ENCODE data around the gene CLDN16. TPM values are rescaled to one million over a fixed set of nuclear protein-coding genes. Genes with fewer than 3 reads are reported as not detected.

CLDN16 gene
- polyA plus RNA-seq, 3 donors = not detected

DNA sequence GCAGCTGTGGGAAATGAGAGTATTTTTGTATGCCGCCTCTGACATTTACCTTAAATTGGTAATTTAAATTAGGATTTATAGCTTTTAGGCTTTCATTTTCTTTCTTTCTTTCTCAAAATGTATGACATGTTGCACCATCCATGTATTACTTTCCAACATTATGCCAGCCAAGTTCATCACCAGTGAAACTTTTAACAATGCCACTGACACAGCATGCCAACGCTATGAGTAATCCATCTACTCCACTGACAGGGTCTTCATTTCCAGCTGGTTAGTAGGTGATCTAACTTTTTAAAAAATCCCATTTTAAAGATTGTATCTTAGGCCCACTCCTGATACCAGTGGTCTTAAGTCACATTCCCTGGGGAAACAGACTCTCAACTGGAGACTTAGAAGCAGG is 21.8 kb upstream of the CLDN16 start:
- TF ChIP-seq, protein P1, sequence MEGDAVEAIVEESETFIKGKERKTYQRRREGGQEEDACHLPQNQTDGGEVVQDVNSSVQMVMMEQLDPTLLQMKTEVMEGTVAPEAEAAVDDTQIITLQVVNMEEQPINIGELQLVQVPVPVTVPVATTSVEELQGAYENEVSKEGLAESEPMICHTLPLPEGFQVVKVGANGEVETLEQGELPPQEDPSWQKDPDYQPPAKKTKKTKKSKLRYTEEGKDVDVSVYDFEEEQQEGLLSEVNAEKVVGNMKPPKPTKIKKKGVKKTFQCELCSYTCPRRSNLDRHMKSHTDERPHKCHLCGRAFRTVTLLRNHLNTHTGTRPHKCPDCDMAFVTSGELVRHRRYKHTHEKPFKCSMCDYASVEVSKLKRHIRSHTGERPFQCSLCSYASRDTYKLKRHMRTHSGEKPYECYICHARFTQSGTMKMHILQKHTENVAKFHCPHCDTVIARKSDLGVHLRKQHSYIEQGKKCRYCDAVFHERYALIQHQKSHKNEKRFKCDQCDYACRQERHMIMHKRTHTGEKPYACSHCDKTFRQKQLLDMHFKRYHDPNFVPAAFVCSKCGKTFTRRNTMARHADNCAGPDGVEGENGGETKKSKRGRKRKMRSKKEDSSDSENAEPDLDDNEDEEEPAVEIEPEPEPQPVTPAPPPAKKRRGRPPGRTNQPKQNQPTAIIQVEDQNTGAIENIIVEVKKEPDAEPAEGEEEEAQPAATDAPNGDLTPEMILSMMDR (IDR thresholded peaks at IDR 0.05) = no peak
- H3K79me2 ChIP-seq (ENCODE audit: insufficient read depth, low read length) = no peaks in the 10 kb centered on the region
- Mint-ChIP-seq H3K27ac (no peak overlapping the region), H3K36me3 (no peaks in the 10 kb centered on the region), H3K4me1 (no peaks in the 10 kb centered on the region), H3K4me3 (no peak overlapping the region), H3K27me3 (ENCODE audit: low read depth in 3 of 3) (peaks cover 0 to 1% (median 1%) of the 10 kb centered on the region in 3 donors), H3K9me3 (peaks cover 0 to 2% (median 0%) of the 10 kb centered on the region in 7 donors)
- no peak for DNase-seq
- no peak overlapping the region for H3K9ac ChIP-seq (ENCODE audit: insufficient read depth, low read length, poor library complexity, severe bottlenecking)
- no peaks in the 10 kb centered on the region for H3K9me3 ChIP-seq (replicated peaks in 1 of 2; ENCODE audit: control insufficient read depth in 1 of 2, insufficient read depth in 1 of 2, low read length in 2 of 2)
- no peak overlapping the region for H3K4me3 ChIP-seq (replicated peaks in 1 of 3; ENCODE audit: low read depth in 2 of 3, low read length in 3 of 3)
- H3K4me2 ChIP-seq (replicated peaks; ENCODE audit: extremely low read depth, low read length, poor library complexity, severe bottlenecking) = no peak overlapping the region
- H3K27ac ChIP-seq (ENCODE audit: low read depth in 1 of 2, low read length in 2 of 2) = no peak overlapping the region
- intact Hi-C loops (cut with micrococcal nuclease) = no loop called here
- no CpG with 5 or more reads among the region's 2 CpGs for WGBS (ENCODE audit: insufficient coverage)
- H3K36me3 ChIP-seq (replicated peaks in 1 of 2; ENCODE audit: control insufficient read depth in 1 of 2, insufficient read depth in 2 of 2, low read length in 2 of 2) = no peaks in the 10 kb centered on the region
- H3K4me1 ChIP-seq (ENCODE audit: control insufficient read depth in 1 of 2, insufficient read depth in 2 of 2, low read length in 2 of 2) = no peaks in the 10 kb centered on the region
- no peaks in the 10 kb centered on the region for H4K20me1 ChIP-seq (ENCODE audit: insufficient read depth, low read length)
- no peak overlapping the region for H2AFZ ChIP-seq (ENCODE audit: insufficient read depth, low read depth, low read length, poor library complexity, severe bottlenecking)
- H3K27me3 ChIP-seq (ENCODE audit: control insufficient read depth in 2 of 2, insufficient read depth in 2 of 2, low read length in 2 of 2) = no peaks in the 10 kb centered on the region

- H4K20me1 ChIP-seq (ENCODE audit: insufficient read depth, low read length) = no peaks in the 10 kb centered on the region
- Mint-ChIP-seq H3K4me3 (no peak overlapping the region), H3K4me1 (no peaks in the 10 kb centered on the region), H3K27ac (no peak overlapping the region), H3K36me3 (no peaks in the 10 kb centered on the region), H3K27me3 (ENCODE audit: low read depth in 3 of 3) (peaks cover 0 to 1% (median 0%) of the 10 kb centered on the region in 3 donors), H3K9me3 (peaks cover 0 to 2% (median 0%) of the 10 kb centered on the region in 7 donors)
- TF ChIP-seq, protein P1 (IDR thresholded peaks at IDR 0.05) = no peak
- intact Hi-C loops (cut with micrococcal nuclease) = no loop called here
- H3K79me2 ChIP-seq (ENCODE audit: insufficient read depth, low read length) = no peaks in the 10 kb centered on the region
- no peak overlapping the region for H3K4me3 ChIP-seq (replicated peaks in 1 of 3; ENCODE audit: low read depth in 2 of 3, low read length in 3 of 3)
- H3K4me1 ChIP-seq (ENCODE audit: control insufficient read depth in 1 of 2, insufficient read depth in 2 of 2, low read length in 2 of 2) = no peaks in the 10 kb centered on the region
- H3K27ac ChIP-seq (ENCODE audit: low read depth in 1 of 2, low read length in 2 of 2) = no peak overlapping the region
- H3K4me2 ChIP-seq (replicated peaks; ENCODE audit: extremely low read depth, low read length, poor library complexity, severe bottlenecking) = no peak overlapping the region
- H3K9me3 ChIP-seq (replicated peaks in 1 of 2; ENCODE audit: control insufficient read depth in 1 of 2, insufficient read depth in 1 of 2, low read length in 2 of 2) = no peaks in the 10 kb centered on the region
- H2AFZ ChIP-seq (ENCODE audit: insufficient read depth, low read depth, low read length, poor library complexity, severe bottlenecking) = no peak overlapping the region
- H3K36me3 ChIP-seq (replicated peaks in 1 of 2; ENCODE audit: control insufficient read depth in 1 of 2, insufficient read depth in 2 of 2, low read length in 2 of 2) = no peaks in the 10 kb centered on the region
- no peak for DNase-seq
- no peak overlapping the region for H3K9ac ChIP-seq (ENCODE audit: insufficient read depth, low read length, poor library complexity, severe bottlenecking)
- H3K27me3 ChIP-seq (ENCODE audit: control insufficient read depth in 2 of 2, insufficient read depth in 2 of 2, low read length in 2 of 2) = no peaks in the 10 kb centered on the region
These were observed 19.1 kb upstream of the CLDN16 start for GRCh38 chr3:190368881-190369280.
